T-helper 2 cell treated with Interferon-gamma antibody and Interleukin-4, amounts not matched to agents 100 ng/mL and 5 ng/mL, for 36 hours (primary cell): Measurements from ENCODE around the gene LTBP1. TPM values are rescaled to one million over a fixed set of nuclear protein-coding genes. Genes with fewer than 3 reads are reported as not detected.
"Not testable (repeated sequence)": the region's sequence is repeated elsewhere in the genome, so short reads cannot be mapped to it uniquely, and the experiment has no call there.

ENCODE experiments used
- intact Hi-C: fragments of 100-400 bp; cut with micrococcal nuclease; formaldehyde crosslinking; loops from one replicate; pipeline ENCODE4 v1.15.1; 2023
- total RNA-seq: library from RNA; stranded (reverse); gene quantifications from 2 replicates; pipeline ENCODE4 v1.2.3, GENCODE V29; 2022

Gene LTBP1
- total RNA-seq, 1 donor from 2014 or later = 0.30 TPM

- intact Hi-C loops = no loop called here
These were observed 461.4 kb downstream of the LTBP1 start for GRCh38 chr2:33408109-33408508.

GRCh38 chr2:33409417-33409955 is 462.7 kb downstream of the LTBP1 start:
- intact Hi-C loops = no loop called here

- intact Hi-C loops = no loop called here
These were observed 465.0 kb downstream of the LTBP1 start for GRCh38 chr2:33411765-33412164.

- intact Hi-C loops = no loop called here
These were observed 466.2 kb downstream of the LTBP1 start for GRCh38 chr2:33412920-33413319.

- intact Hi-C loops = no loop called here
These were observed 472.9 kb downstream of the LTBP1 start for GRCh38 chr2:33419581-33420200.

GRCh38 chr2:33420726-33421125 is 474.0 kb downstream of the LTBP1 start:
- intact Hi-C loops = no loop called here

GRCh38 chr2:33421820-33422219 is 475.1 kb downstream of the LTBP1 start:
- intact Hi-C loops = no loop called here

- intact Hi-C loops = no loop called here
These were observed 478.4 kb downstream of the LTBP1 start for GRCh38 chr2:33425161-33425560.

- intact Hi-C loops = no loop called here
These were observed 478.9 kb downstream of the LTBP1 start for GRCh38 chr2:33425586-33426031.

- intact Hi-C loops = no loop called here
These were observed 480.0 kb downstream of the LTBP1 start for GRCh38 chr2:33426666-33427231.

GRCh38 chr2:33430077-33430476 is 483.3 kb downstream of the LTBP1 start:
- intact Hi-C loops = no loop called here

- intact Hi-C loops = no loop called here
These were observed 484.1 kb downstream of the LTBP1 start for GRCh38 chr2:33430856-33431255.

- intact Hi-C loops = no loop called here
These were observed 486.1 kb downstream of the LTBP1 start for GRCh38 chr2:33432871-33433270.

GRCh38 chr2:33433279-33434235 is 486.8 kb downstream of the LTBP1 start:
- intact Hi-C loops = no loop called here

GRCh38 chr2:33435518-33435917 is 488.8 kb downstream of the LTBP1 start:
- intact Hi-C loops = no loop called here

- intact Hi-C loops = no loop called here
These were observed 489.3 kb downstream of the LTBP1 start for GRCh38 chr2:33436083-33436482.

GRCh38 chr2:33437297-33437696 is 490.5 kb downstream of the LTBP1 start:
- intact Hi-C loops = no loop called here

- intact Hi-C loops = no loop called here
These were observed 491.1 kb downstream of the LTBP1 start for GRCh38 chr2:33437815-33438214.

- intact Hi-C loops = no loop called here
These were observed 494.6 kb downstream of the LTBP1 start for GRCh38 chr2:33441235-33441810.

- intact Hi-C loops = not testable (repeated sequence)
These were observed 495.3 kb downstream of the LTBP1 start for GRCh38 chr2:33442052-33442451.

- intact Hi-C loops = no loop called here
These were observed 495.9 kb downstream of the LTBP1 start for GRCh38 chr2:33442528-33443079.
